Measurements from ENCODE around the gene TSEN54. TPM values are rescaled to one million over a fixed set of nuclear protein-coding genes. Genes with fewer than 3 reads are reported as not detected.

The TSEN54 gene
- total RNA-seq, 1 experiment from 2014 or later = 44.5 TPM

GRCh38 chr17:75480281-75480680, 36.0 kb upstream of the TSEN54 start:
- Histone ChIP-seq H3K4me2 (ENCODE audit: insufficient read depth, insufficient read length, low read length) (no peak overlapping the region), H3K79me2 (ENCODE audit: insufficient read depth, low read length) (no peaks in the 10 kb centered on the region), H2AFZ (ENCODE audit: low read length) (no peak overlapping the region), H4K5ac (ENCODE audit: insufficient read length, low read depth, low read length) (no peak overlapping the region), H3T11ph (ENCODE audit: low read length) (no peak overlapping the region), H2AK5ac (ENCODE audit: insufficient read length, low read length) (no peak overlapping the region), H3K79me1 (ENCODE audit: insufficient read depth, low read depth, low read length, poor library complexity, severe bottlenecking) (no peaks in the 10 kb centered on the region), H2BK120ac (ENCODE audit: low read depth, low read length, poor library complexity, severe bottlenecking) (no peak overlapping the region), H3K23me2 (ENCODE audit: insufficient read length, low read depth, low read length, poor library complexity, severe bottlenecking) (no peaks in the 10 kb centered on the region), H3K18ac (ENCODE audit: insufficient read length, low read depth, low read length) (no peak overlapping the region), H3K4ac (ENCODE audit: low read depth, low read length) (no peak overlapping the region), H3K9me3 (ENCODE audit: control insufficient read depth, low read depth, low read length) (no peaks in the 10 kb centered on the region), H2BK12ac (ENCODE audit: insufficient read length, low read depth, low read length) (no peak overlapping the region), H2BK20ac (ENCODE audit: low read depth, low read length, poor library complexity, severe bottlenecking) (no peak overlapping the region), H3K56ac (ENCODE audit: insufficient read length, low read depth, low read length) (no peak overlapping the region), H4K8ac (replicated peaks; ENCODE audit: insufficient read length, low read depth, low read length) (no peak overlapping the region), H2BK15ac (ENCODE audit: low read depth, low read length) (no peak overlapping the region), H2BK5ac (ENCODE audit: insufficient read length, low read length) (no peak overlapping the region), H3K14ac (ENCODE audit: insufficient read depth, low read length) (no peak overlapping the region), H3K23ac (ENCODE audit: insufficient read length, low read depth, low read length) (no peak overlapping the region), H4K91ac (ENCODE audit: insufficient read length, low read depth, low read length) (no peak overlapping the region), H3K27ac (ENCODE audit: insufficient read length, low read depth, low read length) (no peak overlapping the region), H3K4me1 (ENCODE audit: insufficient read depth, low read length) (no peaks in the 10 kb centered on the region), H3K9ac (ENCODE audit: extremely low read depth, insufficient read length, low read length) (no peak overlapping the region), H4K20me1 (ENCODE audit: control insufficient read depth, insufficient read depth, insufficient read length) (no peaks in the 10 kb centered on the region), H3K27me3 (ENCODE audit: insufficient read depth, low read length) (no peaks in the 10 kb centered on the region)
- H3K9me3 Mint-ChIP-seq = no peaks in the 10 kb centered on the region
- H3K36me3 Mint-ChIP-seq (ENCODE audit: insufficient read depth in 1 of 3, low read depth in 3 of 3) = peaks cover 3 to 11% (median 11%) of the 10 kb centered on the region in 3 experiments; a peak in 3 of 7 replicates
- DNase-seq = no peak
- H3K4me1 Mint-ChIP-seq = peaks cover 20 to 30% of the 10 kb centered on the region in 2 experiments
- H3K27me3 Mint-ChIP-seq (ENCODE audit: low read depth) = no peaks in the 10 kb centered on the region
- TF ChIP-seq, protein P1, sequence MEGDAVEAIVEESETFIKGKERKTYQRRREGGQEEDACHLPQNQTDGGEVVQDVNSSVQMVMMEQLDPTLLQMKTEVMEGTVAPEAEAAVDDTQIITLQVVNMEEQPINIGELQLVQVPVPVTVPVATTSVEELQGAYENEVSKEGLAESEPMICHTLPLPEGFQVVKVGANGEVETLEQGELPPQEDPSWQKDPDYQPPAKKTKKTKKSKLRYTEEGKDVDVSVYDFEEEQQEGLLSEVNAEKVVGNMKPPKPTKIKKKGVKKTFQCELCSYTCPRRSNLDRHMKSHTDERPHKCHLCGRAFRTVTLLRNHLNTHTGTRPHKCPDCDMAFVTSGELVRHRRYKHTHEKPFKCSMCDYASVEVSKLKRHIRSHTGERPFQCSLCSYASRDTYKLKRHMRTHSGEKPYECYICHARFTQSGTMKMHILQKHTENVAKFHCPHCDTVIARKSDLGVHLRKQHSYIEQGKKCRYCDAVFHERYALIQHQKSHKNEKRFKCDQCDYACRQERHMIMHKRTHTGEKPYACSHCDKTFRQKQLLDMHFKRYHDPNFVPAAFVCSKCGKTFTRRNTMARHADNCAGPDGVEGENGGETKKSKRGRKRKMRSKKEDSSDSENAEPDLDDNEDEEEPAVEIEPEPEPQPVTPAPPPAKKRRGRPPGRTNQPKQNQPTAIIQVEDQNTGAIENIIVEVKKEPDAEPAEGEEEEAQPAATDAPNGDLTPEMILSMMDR (conservative IDR thresholded peaks at IDR 0.05) = no peak
- no peak overlapping the region for H3K4me3 Mint-ChIP-seq
- peak overlapping the region in 1 of 3 experiments; percentile 90; a peak in 1 of 7 replicates for H3K27ac Mint-ChIP-seq
- no CpG with 5 or more reads among the region's 6 CpGs for WGBS (ENCODE audit: extremely low coverage, insufficient read length, low lambda C conversion rate)

Measured in H9 (cell line).